ENCODE data around the gene URM1. TPM values are rescaled to one million over a fixed set of nuclear protein-coding genes. Genes with fewer than 3 reads are reported as not detected.

The URM1 gene
- total RNA-seq, 2 experiments from 2014 or later: 78.9 to 79.9 TPM

GRCh38 chr9:128371630-128372117 is 500 bp downstream of the URM1 start:
- ATAC-seq (no peak), DNase-seq (no peak)
- no peaks in the 10 kb centered on the region for H3K9me3 Mint-ChIP-seq (ENCODE audit: insufficient read depth)
- CTCF ChIA-PET: interaction anchor here (0.9 to 3.7 kb wide), 6 partner anchors 10 to 86 kb away, joined by 3 to 67 read pairs (median 7); partner anchors contain the start of gene CERCAM
- H3K36me3 Mint-ChIP-seq (ENCODE audit: low read depth): peaks cover 14% of the 10 kb centered on the region
- H3K27ac Mint-ChIP-seq: peak overlapping the region; percentile 95
- no peaks in the 10 kb centered on the region for H3K27me3 Mint-ChIP-seq (ENCODE audit: low read depth)
- POLR2A ChIA-PET: interaction anchor here (0.9 to 1.8 kb wide), 6 partner anchors 10 to 179 kb away, joined by 3 to 12 read pairs (median 4); partner anchors contain the start of genes GLE1, GOLGA2 and SWI5
- peak overlapping the region; percentile 89 for H3K4me3 Mint-ChIP-seq
- peaks cover 30% of the 10 kb centered on the region for H3K4me1 Mint-ChIP-seq (ENCODE audit: low read depth)

GRCh38 chr9:128372188-128372641 is 1.0 kb downstream of the URM1 start:
- Mint-ChIP-seq H3K27me3 (ENCODE audit: low read depth) (no peaks in the 10 kb centered on the region), H3K27ac (peak overlapping the region; percentile 95), H3K4me1 (ENCODE audit: low read depth) (peaks cover 30% of the 10 kb centered on the region), H3K4me3 (peak overlapping the region; percentile 89), H3K9me3 (ENCODE audit: insufficient read depth) (no peaks in the 10 kb centered on the region), H3K36me3 (ENCODE audit: low read depth) (peaks cover 14% of the 10 kb centered on the region)
- ChIA-PET CTCF (interaction anchor here (2.1 to 3.7 kb wide), 3 partner anchors 11 to 48 kb away, joined by 8 to 67 read pairs (median 11); partner anchors contain the start of gene CERCAM), POLR2A (interaction anchor here (1.1 to 1.8 kb wide), 3 partner anchors 10 to 179 kb away, joined by 4 to 12 read pairs (median 4); partner anchors contain the start of gene GLE1)
- ATAC-seq (no peak), DNase-seq (no peak)

GRCh38 chr9:128372784-128373183 is 1.6 kb downstream of the URM1 start:
- ChIA-PET POLR2A (no interaction called here), CTCF (interaction anchor here (3.2 to 3.7 kb wide), 2 partner anchors 11 to 47 kb away, joined by 11 to 67 read pairs; partner anchors contain the start of gene CERCAM)
- H3K36me3 Mint-ChIP-seq (ENCODE audit: low read depth): peaks cover 16% of the 10 kb centered on the region
- DNase-seq (no peak), ATAC-seq (no peak)
- H3K4me3 Mint-ChIP-seq: peak overlapping the region; percentile 89
- H3K9me3 Mint-ChIP-seq (ENCODE audit: insufficient read depth): no peaks in the 10 kb centered on the region
- H3K4me1 Mint-ChIP-seq (ENCODE audit: low read depth): peaks cover 30% of the 10 kb centered on the region
- H3K27ac Mint-ChIP-seq: peak overlapping the region; percentile 95
- H3K27me3 Mint-ChIP-seq (ENCODE audit: low read depth): no peaks in the 10 kb centered on the region

- peaks cover 30% of the 10 kb centered on the region for H3K4me1 Mint-ChIP-seq (ENCODE audit: low read depth)
Observed at GRCh38 chr9:128374221-128374675, 3.1 kb downstream of the URM1 start.

GRCh38 chr9:128375865-128376264 is 4.7 kb downstream of the URM1 start:
- no peak for DNase-seq
- no peaks in the 10 kb centered on the region for H3K9me3 Mint-ChIP-seq (ENCODE audit: insufficient read depth)
- H3K27me3 Mint-ChIP-seq (ENCODE audit: low read depth): no peaks in the 10 kb centered on the region
- ATAC-seq: no peak
- H3K27ac Mint-ChIP-seq: no peak overlapping the region
- H3K36me3 Mint-ChIP-seq (ENCODE audit: low read depth): peaks cover 26% of the 10 kb centered on the region
- POLR2A ChIA-PET: no interaction called here
- no peak overlapping the region for H3K4me3 Mint-ChIP-seq
- H3K4me1 Mint-ChIP-seq (ENCODE audit: low read depth): peaks cover 22% of the 10 kb centered on the region
- CTCF ChIA-PET: interaction anchor here (1.6 kb wide), 1 partner anchor 14 kb away, joined by 8 read pairs; no protein-coding TSS in a partner anchor

More at GRCh38 chr9:128374221-128374675, 3.1 kb downstream of the URM1 start:
- Mint-ChIP-seq H3K36me3 (ENCODE audit: low read depth) (peaks cover 20% of the 10 kb centered on the region), H3K9me3 (ENCODE audit: insufficient read depth) (no peaks in the 10 kb centered on the region), H3K27ac (no peak overlapping the region), H3K4me3 (no peak overlapping the region), H3K27me3 (ENCODE audit: low read depth) (no peaks in the 10 kb centered on the region)
- POLR2A ChIA-PET: no interaction called here
- no peak for ATAC-seq
- CTCF ChIA-PET: no interaction called here
- DNase-seq: no peak

- Mint-ChIP-seq H3K27ac (no peak overlapping the region), H3K4me1 (ENCODE audit: low read depth) (no peaks in the 10 kb centered on the region), H3K36me3 (ENCODE audit: low read depth) (peaks cover 19% of the 10 kb centered on the region), H3K27me3 (ENCODE audit: low read depth) (no peaks in the 10 kb centered on the region), H3K9me3 (ENCODE audit: insufficient read depth) (no peaks in the 10 kb centered on the region), H3K4me3 (no peak overlapping the region)
- DNase-seq (no peak), ATAC-seq (no peak)
- ChIA-PET CTCF (interaction anchor here (1.4 kb wide), 1 partner anchor 15 kb away, joined by 3 read pairs; no protein-coding TSS in a partner anchor), POLR2A (no interaction called here)
Observed at GRCh38 chr9:128382261-128382660, 11.1 kb downstream of the URM1 start.

- no peak for ATAC-seq
- Mint-ChIP-seq H3K9me3 (ENCODE audit: insufficient read depth) (no peaks in the 10 kb centered on the region), H3K4me3 (no peak overlapping the region), H3K36me3 (ENCODE audit: low read depth) (peaks cover 19% of the 10 kb centered on the region), H3K4me1 (ENCODE audit: low read depth) (no peaks in the 10 kb centered on the region), H3K27me3 (ENCODE audit: low read depth) (no peaks in the 10 kb centered on the region), H3K27ac (no peak overlapping the region)
- CTCF ChIA-PET: interaction anchor here (1.4 kb wide), 1 partner anchor 16 kb away, joined by 3 read pairs; no protein-coding TSS in a partner anchor
- POLR2A ChIA-PET: no interaction called here
- no peak for DNase-seq
Observed at GRCh38 chr9:128383007-128383753, 12.0 kb downstream of the URM1 start.

GRCh38 chr9:128383791-128384190 is 12.6 kb downstream of the URM1 start:
- CTCF ChIA-PET: interaction anchor here (1.4 kb wide), 1 partner anchor 17 kb away, joined by 3 read pairs; no protein-coding TSS in a partner anchor
- H3K36me3 Mint-ChIP-seq (ENCODE audit: low read depth): peaks cover 17% of the 10 kb centered on the region
- no peaks in the 10 kb centered on the region for H3K9me3 Mint-ChIP-seq (ENCODE audit: insufficient read depth)
- DNase-seq (no peak), ATAC-seq (no peak)
- POLR2A ChIA-PET: no interaction called here
- no peak overlapping the region for H3K27ac Mint-ChIP-seq
- H3K4me3 Mint-ChIP-seq: no peak overlapping the region
- H3K27me3 Mint-ChIP-seq (ENCODE audit: low read depth): no peaks in the 10 kb centered on the region
- no peaks in the 10 kb centered on the region for H3K4me1 Mint-ChIP-seq (ENCODE audit: low read depth)

- H3K27ac Mint-ChIP-seq: no peak overlapping the region
- no peak for DNase-seq
- CTCF ChIA-PET: no interaction called here
- H3K9me3 Mint-ChIP-seq (ENCODE audit: insufficient read depth): no peaks in the 10 kb centered on the region
- ATAC-seq: no peak
- no peak overlapping the region for H3K4me3 Mint-ChIP-seq
- no peaks in the 10 kb centered on the region for H3K4me1 Mint-ChIP-seq (ENCODE audit: low read depth)
- no peaks in the 10 kb centered on the region for H3K27me3 Mint-ChIP-seq (ENCODE audit: low read depth)
- POLR2A ChIA-PET: no interaction called here
- H3K36me3 Mint-ChIP-seq (ENCODE audit: low read depth): peaks cover 17% of the 10 kb centered on the region
Observed at GRCh38 chr9:128384801-128385495, 13.8 kb downstream of the URM1 start.

- H3K27ac Mint-ChIP-seq: no peak overlapping the region
- no peak for DNase-seq
- H3K9me3 Mint-ChIP-seq (ENCODE audit: insufficient read depth): no peaks in the 10 kb centered on the region
- no peak for ATAC-seq
- ChIA-PET CTCF (no interaction called here), POLR2A (no interaction called here)
- no peaks in the 10 kb centered on the region for H3K4me1 Mint-ChIP-seq (ENCODE audit: low read depth)
- H3K36me3 Mint-ChIP-seq (ENCODE audit: low read depth): peaks cover 14% of the 10 kb centered on the region
- H3K27me3 Mint-ChIP-seq (ENCODE audit: low read depth): no peaks in the 10 kb centered on the region
- H3K4me3 Mint-ChIP-seq: no peak overlapping the region
Observed at GRCh38 chr9:128385496-128386460, 14.6 kb downstream of the URM1 start.

- CTCF ChIA-PET: interaction anchor here (0.8 kb wide), 1 partner anchor 17 kb away, joined by 3 read pairs; the partner anchor contains the start of gene URM1
Observed at GRCh38 chr9:128388150-128388549, 17.0 kb downstream of the URM1 start.

More at GRCh38 chr9:128388150-128388549, 17.0 kb downstream of the URM1 start:
- Mint-ChIP-seq H3K27me3 (ENCODE audit: low read depth) (no peaks in the 10 kb centered on the region), H3K36me3 (ENCODE audit: low read depth) (peaks cover 14% of the 10 kb centered on the region), H3K27ac (no peak overlapping the region), H3K4me1 (ENCODE audit: low read depth) (no peaks in the 10 kb centered on the region), H3K9me3 (ENCODE audit: insufficient read depth) (no peaks in the 10 kb centered on the region), H3K4me3 (no peak overlapping the region)
- DNase-seq: no peak
- no peak for ATAC-seq
- POLR2A ChIA-PET: no interaction called here
